NCI-H526 (cell line): ENCODE results near the gene IQCN.

Source experiments
- DNase-seq, 2 experiments: peaks; one replicate each; lab custom pipeline; 2025; lab: John Stamatoyannopoulos, UW

Gene IQCN

DNA sequence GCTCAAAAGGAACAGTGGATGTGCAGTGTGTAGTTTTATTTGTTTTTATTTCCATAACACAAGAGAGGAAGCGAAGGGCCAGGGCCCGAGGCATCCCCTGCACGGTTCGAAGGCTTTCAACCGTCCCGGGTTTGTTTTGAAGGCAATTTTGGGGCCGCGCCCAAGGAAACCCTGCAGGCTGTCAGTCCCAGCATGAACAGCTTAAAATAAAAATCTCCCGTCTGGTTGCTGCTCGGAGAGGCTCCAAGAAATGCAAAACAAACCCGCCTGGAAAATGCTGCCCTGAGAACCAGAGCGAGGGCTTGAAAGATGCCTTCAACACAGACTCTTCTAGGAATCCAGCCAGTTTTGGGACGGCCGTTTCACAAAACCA is 32.6 kb upstream of the IQCN start:
- no peak for DNase-seq

- no peak for DNase-seq
Measured at GRCh38 chr19:18306209-18306887, 32.1 kb upstream of the IQCN start.

GRCh38 chr19:18304458-18305310 is 30.4 kb upstream of the IQCN start:
- peak in 1 of 2 experiments; percentile 16 for DNase-seq

GRCh38 chr19:18304208-18304457 is 29.9 kb upstream of the IQCN start:
- DNase-seq = no peak

- DNase-seq = no peak
Measured at GRCh38 chr19:18301718-18302111, 27.5 kb upstream of the IQCN start.

- no peak for DNase-seq
Measured at GRCh38 chr19:18300930-18301717, 26.9 kb upstream of the IQCN start.

- DNase-seq = no peak
Measured at GRCh38 chr19:18299654-18300053, 25.4 kb upstream of the IQCN start.

DNA sequence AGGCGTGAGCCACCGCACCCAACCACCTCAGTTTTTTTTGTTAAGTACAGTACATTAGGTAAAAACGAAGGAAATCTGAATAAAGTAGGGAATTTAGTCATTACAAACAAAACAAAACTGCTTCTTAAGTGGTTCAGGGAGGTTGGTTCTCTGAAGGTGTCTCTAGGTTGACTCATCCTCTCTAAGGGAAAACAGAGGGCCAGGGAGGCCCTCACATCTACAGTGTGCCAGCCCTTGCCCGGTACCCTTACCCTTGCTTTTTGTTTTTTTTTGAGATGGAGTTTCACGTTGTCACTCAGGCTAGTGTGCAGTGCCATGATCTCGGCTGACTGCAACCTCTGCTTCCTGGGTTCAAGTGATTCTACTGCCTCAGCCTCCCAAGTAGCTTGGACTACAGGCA is 24.3 kb upstream of the IQCN start:
- DNase-seq = no peak

DNA sequence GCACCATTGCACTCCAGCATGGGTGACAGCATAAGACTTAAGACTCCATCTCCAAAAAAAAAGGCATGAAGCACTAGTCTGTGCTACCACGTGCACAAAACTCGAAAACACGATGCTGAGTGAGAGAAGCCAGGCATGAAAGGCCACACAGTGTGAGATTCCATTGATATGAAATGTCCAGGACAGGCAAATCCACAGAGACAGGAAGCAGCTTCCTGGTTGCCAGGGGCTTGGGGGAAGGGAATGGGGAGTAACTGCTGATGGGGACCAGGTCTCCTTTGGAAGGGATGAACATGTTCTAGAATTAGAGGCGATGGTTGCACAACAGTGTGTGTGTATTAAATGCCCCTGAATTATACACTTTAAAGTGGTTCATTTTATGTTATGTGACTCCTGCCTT is 23.1 kb upstream of the IQCN start:
- DNase-seq = no peak

GRCh38 chr19:18295034-18295451 is 20.8 kb upstream of the IQCN start:
- no peak for DNase-seq

- DNase-seq = no peak
Measured at GRCh38 chr19:18294467-18294864, 20.2 kb upstream of the IQCN start.

GRCh38 chr19:18293642-18294466 is 19.6 kb upstream of the IQCN start:
- no peak for DNase-seq

- peak in 1 of 2 experiments; percentile 60 for DNase-seq
Measured at GRCh38 chr19:18292810-18293641, 18.8 kb upstream of the IQCN start.

DNA sequence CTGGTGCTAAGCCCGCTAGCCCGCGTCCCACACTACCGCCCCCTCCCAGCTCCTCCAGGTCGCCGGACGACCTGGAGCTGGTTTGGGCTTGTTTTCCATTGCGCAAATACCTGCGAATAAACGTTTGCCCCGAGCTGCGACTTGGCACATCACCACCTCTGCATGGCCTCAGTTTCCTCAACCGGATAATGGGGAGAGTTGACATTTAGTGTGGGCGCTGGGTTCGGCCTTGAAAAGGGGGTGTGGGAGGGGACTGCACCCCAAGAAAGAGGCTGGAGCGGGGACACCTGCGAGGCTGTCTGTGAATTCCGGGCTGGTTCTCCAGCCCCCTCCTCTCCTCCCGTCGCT is 18.2 kb upstream of the IQCN start:
- peak in 1 of 2 experiments; percentile 50 for DNase-seq

DNA sequence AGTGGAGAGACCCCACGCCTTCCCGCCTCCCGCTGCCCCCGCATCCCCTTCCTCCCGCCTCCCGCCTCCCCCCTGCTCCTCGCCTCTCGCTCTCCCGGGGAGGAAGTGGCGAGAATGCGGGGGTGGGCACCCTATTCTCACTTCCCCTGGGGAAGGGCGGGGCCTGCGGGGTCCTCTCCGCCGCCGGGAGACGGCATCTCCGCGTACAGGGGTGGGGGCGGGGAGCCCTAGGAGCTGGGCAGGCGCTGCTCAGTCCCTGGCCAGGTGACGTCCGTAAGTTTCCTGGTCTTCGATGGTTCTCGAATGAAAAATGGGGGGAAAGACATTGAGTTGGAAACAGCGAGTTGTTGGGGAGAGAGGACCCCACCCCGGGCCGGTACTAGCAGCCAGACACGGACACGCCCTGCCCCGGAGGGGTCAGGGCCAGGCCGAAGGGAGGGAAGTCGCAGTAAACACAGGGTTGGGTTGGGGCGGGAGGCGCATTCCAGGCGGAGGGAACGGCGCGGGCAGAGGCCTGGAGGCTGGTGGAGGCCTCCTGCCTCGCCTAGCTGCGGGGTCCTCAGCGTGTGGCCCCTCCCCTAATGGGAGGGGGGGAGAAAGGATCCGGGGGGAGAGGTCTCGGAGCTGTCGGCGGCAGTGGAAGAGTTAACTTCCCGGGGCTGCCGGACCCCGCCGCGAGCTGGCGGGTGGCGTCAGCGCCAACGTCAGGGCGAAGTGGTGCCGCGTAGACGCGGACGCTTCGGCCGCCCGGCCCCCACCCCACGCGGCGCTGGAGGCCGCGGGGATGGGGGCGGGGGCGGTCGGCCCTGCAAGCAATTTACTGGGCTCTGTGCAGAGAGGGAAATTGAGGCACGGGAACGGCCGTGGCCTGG is 17.6 kb upstream of the IQCN start:
- DNase-seq = peak; percentile 18 to 57

GRCh38 chr19:18291019-18291524 is 16.8 kb upstream of the IQCN start:
- DNase-seq = no peak

- DNase-seq = no peak
Measured at GRCh38 chr19:18290302-18291018, 16.2 kb upstream of the IQCN start.

DNA sequence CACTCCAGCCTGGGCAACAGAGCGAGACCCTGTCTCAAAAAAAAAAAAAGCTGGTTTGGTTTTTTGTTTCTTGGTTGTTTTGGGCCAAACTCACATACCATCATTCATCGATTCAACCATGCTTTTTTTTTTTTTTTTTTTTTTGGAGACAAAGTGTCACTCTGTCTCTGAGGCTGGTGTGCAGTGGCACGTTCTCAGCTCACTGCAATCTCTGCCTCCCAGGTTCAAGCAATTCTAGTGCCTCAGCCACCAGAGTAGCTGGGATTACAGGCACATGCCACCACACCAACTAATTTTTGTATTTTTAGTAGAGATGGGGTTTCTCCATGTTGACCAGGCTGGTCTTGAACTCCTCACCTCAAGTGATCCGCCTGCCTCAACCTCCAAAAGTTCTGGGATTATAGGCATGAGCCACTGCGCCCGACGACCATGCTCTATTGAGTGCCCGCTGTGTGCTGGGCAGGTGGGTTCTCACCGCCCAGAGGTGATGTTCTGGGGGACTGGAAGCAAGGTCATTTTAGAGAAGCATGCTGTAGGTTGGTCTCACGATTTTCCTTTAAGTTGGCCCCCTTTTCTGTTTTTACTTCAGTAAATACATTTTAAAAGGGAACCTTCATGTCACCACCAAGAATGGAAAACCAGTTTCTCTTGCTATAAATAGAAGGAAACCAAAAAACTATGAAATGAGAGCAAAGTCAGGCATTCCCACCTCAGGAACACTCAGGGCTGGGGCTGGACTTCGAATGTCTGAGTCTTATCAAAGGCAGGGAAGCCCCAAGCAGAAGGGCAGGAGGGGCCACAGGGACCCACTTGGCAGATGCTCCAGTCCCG is 15.4 kb upstream of the IQCN start:
- DNase-seq = no peak
